Measurements from ENCODE around the gene MYH14.

- TF ChIP-seq EP300 (IDR thresholded peaks at IDR 0.05; ENCODE audit: borderline replicate concordance in 1 of 2, low read depth in 2 of 2, low read length in 2 of 2) (no peak), CTCF (IDR thresholded peaks at IDR 0.05; ENCODE audit: control extremely low read depth in 1 of 3, insufficient read depth in 1 of 3, low read depth in 1 of 3, low read length in 3 of 3) (no peak), POLR2AphosphoS5 (IDR thresholded peaks at IDR 0.05; ENCODE audit: low read depth, low read length) (no peak), CREB1 (IDR thresholded peaks at IDR 0.05) (no peak), GTF2F1 (IDR thresholded peaks at IDR 0.05; ENCODE audit: borderline replicate concordance, low read depth, low read length) (no peak), MAFK (IDR thresholded peaks at IDR 0.05; ENCODE audit: low read depth, low read length) (no peak), RFX5 (IDR thresholded peaks at IDR 0.05; ENCODE audit: borderline replicate concordance, low read depth, low read length) (no peak), JUN (IDR thresholded peaks at IDR 0.05; ENCODE audit: low read depth, low read length) (no peak), USF2 (IDR thresholded peaks at IDR 0.05; ENCODE audit: low read length) (no peak), ATF2 (IDR thresholded peaks at IDR 0.05; ENCODE audit: low read length) (no peak), CHD1 (IDR thresholded peaks at IDR 0.05; ENCODE audit: low read depth, low read length) (no peak), MAX (IDR thresholded peaks at IDR 0.05) (no peak), CEBPB (IDR thresholded peaks at IDR 0.05; ENCODE audit: low read depth, low read length) (no peak)
Observed at GRCh38 chr19:50300051-50300450, 96.6 kb downstream of the MYH14 start.
